NT2/D1 (cell line): ENCODE measurements around the gene PRR7.

Experiments
- YY1 ChIP-seq: IDR thresholded peaks from 2 replicates; pipeline ENCODE4 v1.6.1; 2011; ENCODE audit not compliant: insufficient read length, insufficient read depth
- ZNF274 ChIP-seq: IDR thresholded peaks from 2 replicates; pipeline ENCODE4 v1.6.1; 2011; ENCODE audit warnings: mild to moderate bottlenecking, low read depth, low read length

GRCh38 chr5:177456591-177456964 is 10.0 kb downstream of the PRR7 start:
- TF ChIP-seq YY1 = no peak
- TF ChIP-seq ZNF274 = no peak
